GM19372 (cell line): ENCODE data around the gene TTC31.

ENCODE experiments used
- ATAC-seq: cut with Tn5 transposase; IDR thresholded peaks from one replicate; pipeline ENCODE4 v1.9.1; 2021; ENCODE audit warnings: mild to moderate bottlenecking, low read depth, moderate library complexity; ENCODE audit not compliant: unreplicated experiment

The TTC31 gene

GRCh38 chr2:74503506-74504475 is 20.9 kb downstream of the TTC31 start:
- ATAC-seq = no peak

- ATAC-seq = no peak
These were observed 21.7 kb downstream of the TTC31 start for GRCh38 chr2:74504591-74504990.

- ATAC-seq = no peak
These were observed 22.8 kb downstream of the TTC31 start for GRCh38 chr2:74505448-74506246.

- peak; percentile 91 for ATAC-seq
These were observed 24.5 kb downstream of the TTC31 start, which contains the start of gene PCGF1 for GRCh38 chr2:74507145-74507925. Gene PCGF1, minus strand, starts transcription at chr2:74507695. Its CDS starts 27 bp downstream, at chr2:74507668.

GRCh38 chr2:74507926-74508520 is 25.1 kb downstream of the TTC31 start:
- ATAC-seq = peak; percentile 7

GRCh38 chr2:74510272-74510671 is 27.4 kb downstream of the TTC31 start:
- ATAC-seq = no peak

- ATAC-seq = no peak
These were observed 28.5 kb downstream of the TTC31 start for GRCh38 chr2:74511104-74511989.

- no peak for ATAC-seq
These were observed 30.1 kb downstream of the TTC31 start for GRCh38 chr2:74512744-74513604.

GRCh38 chr2:74513605-74514367 is 30.9 kb downstream of the TTC31 start:
- ATAC-seq = no peak

- no peak for ATAC-seq
These were observed 31.7 kb downstream of the TTC31 start, which contains the start of gene TLX2 for GRCh38 chr2:74514368-74515270. Gene TLX2, plus strand, starts transcription at chr2:74514450. Its CDS starts 357 bp downstream, at chr2:74514807.

GRCh38 chr2:74515271-74515980 is 32.5 kb downstream of the TTC31 start:
- ATAC-seq = no peak

- ATAC-seq = peak; percentile 75
These were observed 33.2 kb downstream of the TTC31 start for GRCh38 chr2:74515981-74516633.

GRCh38 chr2:74516650-74517049 is 33.8 kb downstream of the TTC31 start:
- no peak for ATAC-seq

- no peak for ATAC-seq
These were observed 39.6 kb downstream of the TTC31 start for GRCh38 chr2:74522516-74522915.

GRCh38 chr2:74524005-74524404 is 41.1 kb downstream of the TTC31 start:
- ATAC-seq = no peak
